ENCODE results near the gene PBX4.

Gene PBX4

GRCh38 chr19:19587771-19588170 is 30.7 kb downstream of the PBX4 start:
- DNase-seq, result no peak

GRCh38 chr19:19584356-19584755 is 34.1 kb downstream of the PBX4 start:
- DNase-seq, result no peak

GRCh38 chr19:19582471-19582870 is 36.0 kb downstream of the PBX4 start:
- no peak for DNase-seq

- no peak for DNase-seq
Measured at GRCh38 chr19:19581391-19581790, 37.1 kb downstream of the PBX4 start.

- DNase-seq, result no peak
Measured at GRCh38 chr19:19580418-19580817, 38.1 kb downstream of the PBX4 start.

GRCh38 chr19:19579533-19580361 is 38.7 kb downstream of the PBX4 start:
- DNase-seq, result no peak

GRCh38 chr19:19578252-19578651 is 40.2 kb downstream of the PBX4 start:
- DNase-seq, result no peak

- no peak for DNase-seq
Measured at GRCh38 chr19:19575411-19575810, 43.1 kb downstream of the PBX4 start.

GRCh38 chr19:19571071-19571786 is 47.3 kb downstream of the PBX4 start:
- DNase-seq, result no peak

- DNase-seq, result no peak
Measured at GRCh38 chr19:19570571-19570970, 47.9 kb downstream of the PBX4 start.

GRCh38 chr19:19568802-19569756 is 49.4 kb downstream of the PBX4 start:
- no peak for DNase-seq

GRCh38 chr19:19567391-19567790 is 51.1 kb downstream of the PBX4 start:
- no peak for DNase-seq

- no peak for DNase-seq
Measured at GRCh38 chr19:19566306-19566705, 52.2 kb downstream of the PBX4 start.

- no peak for DNase-seq
Measured at GRCh38 chr19:19563348-19563848, 55.1 kb downstream of the PBX4 start.

GRCh38 chr19:19562665-19563347 is 55.7 kb downstream of the PBX4 start:
- peak; percentile 27 for DNase-seq

- no peak for DNase-seq
Measured at GRCh38 chr19:19561946-19562664, 56.4 kb downstream of the PBX4 start.

- DNase-seq, result no peak
Measured at GRCh38 chr19:19559931-19560330, 58.6 kb downstream of the PBX4 start.

GRCh38 chr19:19558636-19559035 is 59.9 kb downstream of the PBX4 start:
- no peak for DNase-seq

GRCh38 chr19:19558055-19558454 is 60.4 kb downstream of the PBX4 start:
- no peak for DNase-seq

GRCh38 chr19:19554074-19555023 is 64.1 kb downstream of the PBX4 start:
- peak; percentile 61 for DNase-seq

Data from activated naive CD4-positive, alpha-beta T cell treated with anti-CD3 and anti-CD28 coated beads, Interleukin-2, amount 50 U/mL, for 16 hours (primary cell).